Measurements from ENCODE around the gene SORT1. TPM values are rescaled to one million over a fixed set of nuclear protein-coding genes. Genes with fewer than 3 reads are reported as not detected.
"Not testable (repeated sequence)": the region's sequence is repeated elsewhere in the genome, so short reads cannot be mapped to it uniquely, and the experiment has no call there.

The SORT1 gene
- total and polyA plus RNA-seq, 12 donors: 32.8 to 235 (median 119) TPM

DNA sequence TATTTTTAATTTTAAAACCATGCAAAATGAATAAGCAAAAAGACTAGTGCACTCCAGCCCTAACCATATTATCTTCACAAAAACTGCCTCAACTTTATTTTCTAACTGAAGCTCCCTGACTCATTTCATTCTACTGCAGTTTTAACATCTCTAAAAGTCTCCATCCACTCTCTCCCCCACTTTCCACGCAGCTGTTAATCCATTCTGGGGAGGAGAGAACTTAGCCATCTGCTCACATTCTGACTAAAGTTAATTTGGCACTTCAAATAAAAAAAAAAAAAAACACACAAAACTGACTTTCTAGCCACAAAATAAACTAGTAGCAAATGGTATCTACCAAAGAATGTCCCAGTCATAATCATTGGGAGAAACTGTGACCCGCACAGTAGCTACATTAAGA is 85.5 kb downstream of the SORT1 start:
- Histone ChIP-seq H3K9me3 (no peaks in the 10 kb centered on the region), H3K27ac (no peak overlapping the region), H3K36me3 (peaks cover 0 to 87% (median 37%) of the 10 kb centered on the region in 9 donors), H3K4me3 (no peak overlapping the region), H3K4me1 (peaks cover 2 to 17% (median 10%) of the 10 kb centered on the region in 9 donors), H3K27me3 (no peaks in the 10 kb centered on the region)
- TF ChIP-seq, protein P1, sequence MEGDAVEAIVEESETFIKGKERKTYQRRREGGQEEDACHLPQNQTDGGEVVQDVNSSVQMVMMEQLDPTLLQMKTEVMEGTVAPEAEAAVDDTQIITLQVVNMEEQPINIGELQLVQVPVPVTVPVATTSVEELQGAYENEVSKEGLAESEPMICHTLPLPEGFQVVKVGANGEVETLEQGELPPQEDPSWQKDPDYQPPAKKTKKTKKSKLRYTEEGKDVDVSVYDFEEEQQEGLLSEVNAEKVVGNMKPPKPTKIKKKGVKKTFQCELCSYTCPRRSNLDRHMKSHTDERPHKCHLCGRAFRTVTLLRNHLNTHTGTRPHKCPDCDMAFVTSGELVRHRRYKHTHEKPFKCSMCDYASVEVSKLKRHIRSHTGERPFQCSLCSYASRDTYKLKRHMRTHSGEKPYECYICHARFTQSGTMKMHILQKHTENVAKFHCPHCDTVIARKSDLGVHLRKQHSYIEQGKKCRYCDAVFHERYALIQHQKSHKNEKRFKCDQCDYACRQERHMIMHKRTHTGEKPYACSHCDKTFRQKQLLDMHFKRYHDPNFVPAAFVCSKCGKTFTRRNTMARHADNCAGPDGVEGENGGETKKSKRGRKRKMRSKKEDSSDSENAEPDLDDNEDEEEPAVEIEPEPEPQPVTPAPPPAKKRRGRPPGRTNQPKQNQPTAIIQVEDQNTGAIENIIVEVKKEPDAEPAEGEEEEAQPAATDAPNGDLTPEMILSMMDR (IDR thresholded peaks at IDR 0.05): no peak
- intact Hi-C loops (cut with DNase I): loop anchor here in 1 of 10 donors (5.0 kb wide), 1 partner anchor 40 kb away; no protein-coding TSS in a partner anchor
- WGBS, 2 donors: 77 to 91% methylated on average over 2 of the region's 2 CpGs
- no peak for DNase-seq
- ATAC-seq: no peak

DNA sequence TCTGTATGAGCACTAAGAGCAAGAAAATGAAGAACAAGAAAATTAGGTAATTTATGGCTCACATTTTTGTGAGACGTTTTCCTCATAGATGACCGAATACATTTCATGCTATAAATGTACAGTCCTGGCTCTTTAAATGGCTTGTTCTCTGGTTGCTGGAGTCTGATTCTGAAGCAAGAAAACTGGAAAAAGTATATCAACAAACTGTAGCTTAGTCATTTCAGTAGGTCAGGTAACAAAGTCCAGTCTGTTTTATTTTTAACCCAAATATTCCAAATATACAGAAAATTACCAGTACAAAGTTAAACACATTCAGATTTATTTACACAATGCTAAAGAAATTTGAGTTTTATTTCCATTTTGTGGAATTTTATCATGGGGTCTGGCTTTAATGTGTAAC is 88.4 kb downstream of the SORT1 start:
- TF ChIP-seq, protein P1 (IDR thresholded peaks at IDR 0.05): no peak
- no peak overlapping the region for H3K4me3 ChIP-seq
- H3K9me3 ChIP-seq: no peaks in the 10 kb centered on the region
- H3K27ac ChIP-seq: no peak overlapping the region
- intact Hi-C loops (cut with DNase I): no loop called here
- peaks cover 0 to 58% (median 10%) of the 10 kb centered on the region in 9 donors for H3K36me3 ChIP-seq
- WGBS, 2 donors: 85 to 89% methylated on average over 2 of the region's 2 CpGs
- DNase-seq (no peak), ATAC-seq (no peak)
- no peaks in the 10 kb centered on the region for H3K27me3 ChIP-seq
- H3K4me1 ChIP-seq: peaks cover 9 to 44% (median 33%) of the 10 kb centered on the region in 9 donors

DNA sequence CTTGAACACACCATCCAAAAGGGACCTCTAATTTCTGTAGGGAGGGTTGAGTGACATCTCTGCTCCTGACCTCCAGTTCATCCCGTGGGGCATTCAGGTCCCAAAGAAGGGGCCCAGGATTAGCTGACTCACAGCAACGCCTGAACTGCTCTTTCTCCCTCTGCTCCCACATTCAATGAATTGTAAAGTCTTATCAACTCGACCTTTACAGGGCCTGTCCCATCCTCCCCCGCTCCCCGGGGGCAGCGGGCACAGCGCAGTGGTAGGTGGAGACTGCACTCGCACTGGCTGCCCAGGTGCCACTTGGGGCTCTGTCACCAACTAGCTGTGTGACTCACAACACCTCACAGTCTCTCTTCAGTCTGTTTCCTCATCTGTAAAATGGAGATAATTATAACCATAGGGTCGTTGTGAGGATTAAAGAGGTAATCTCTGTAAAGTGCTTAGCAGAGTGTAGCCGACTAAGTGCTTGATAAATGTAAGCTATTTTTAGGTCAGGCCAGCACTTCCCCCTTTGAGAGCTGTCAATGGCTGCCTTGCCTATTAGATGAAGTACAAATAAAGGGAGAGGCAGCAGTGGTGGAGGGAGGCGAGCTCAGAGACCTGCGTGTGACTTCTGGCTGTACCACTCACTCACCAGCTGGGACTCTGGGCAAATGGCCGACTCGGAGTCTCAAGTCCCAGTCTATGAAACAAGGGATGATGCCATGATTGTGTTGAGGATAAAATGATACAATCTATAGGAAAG is 90.3 kb downstream of the SORT1 start:
- Histone ChIP-seq H3K27ac (peak overlapping the region in 9 of 10 donors; percentile 4 to 72 (median 51)), H3K4me1 (peaks cover 9 to 54% (median 38%) of the 10 kb centered on the region in 9 donors), H3K27me3 (no peaks in the 10 kb centered on the region), H3K9me3 (no peaks in the 10 kb centered on the region), H3K36me3 (peaks cover 0 to 39% (median 6%) of the 10 kb centered on the region in 9 donors), H3K4me3 (no peak overlapping the region)
- TF ChIP-seq, protein P1 (IDR thresholded peaks at IDR 0.05): no peak
- DNase-seq (peak; percentile 27 to 52), ATAC-seq (peak; percentile 57 to 96 (median 78))
- 24 to 34% methylated on average over 14 of the region's 14 CpGs for WGBS, 2 donors
- intact Hi-C loops (cut with DNase I): loop anchor here in 1 of 10 donors (2.0 kb wide), 1 partner anchor 25 kb away; the partner anchor contains the start of gene PSRC1

DNA sequence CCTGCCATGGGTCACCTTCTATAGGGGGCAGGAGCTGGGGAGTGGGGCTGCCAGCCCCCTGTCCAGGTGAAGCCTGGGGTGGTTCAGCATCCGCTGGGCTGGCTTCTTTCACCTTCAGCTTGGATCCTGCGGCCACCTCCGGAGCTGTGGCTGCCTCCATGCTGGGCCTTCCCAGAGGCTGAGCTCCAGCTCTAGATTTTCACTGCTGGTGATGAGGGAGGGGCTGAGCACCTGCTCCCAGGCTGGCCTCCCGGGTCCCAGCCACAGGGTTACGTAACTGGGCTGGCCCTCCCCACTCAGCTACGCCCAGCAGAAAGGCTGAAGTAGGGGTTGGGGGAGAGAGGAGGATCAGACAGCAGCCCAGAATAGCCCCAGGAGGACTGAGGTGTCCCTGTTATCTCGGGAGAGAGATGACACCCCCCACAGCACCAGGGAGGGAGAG is 90.9 kb downstream of the SORT1 start, which contains the start of gene MYBPHL:
Gene MYBPHL (minus strand): TSS at position 180 of the 442 bp plus-strand sequence. CDS start 20 bp downstream, at position 160.
- intact Hi-C loops (cut with DNase I): loop anchor here in 1 of 10 donors (2.0 kb wide), 1 partner anchor 24 kb away; the partner anchor contains the start of gene PSRC1
- peaks cover 9 to 54% (median 38%) of the 10 kb centered on the region in 9 donors for H3K4me1 ChIP-seq
- ATAC-seq: peak in 6 of 8 donors; percentile 8 to 48 (median 21)
- no peaks in the 10 kb centered on the region for H3K9me3 ChIP-seq
- no peak for DNase-seq
- TF ChIP-seq, protein P1 (IDR thresholded peaks at IDR 0.05): no peak
- 56 to 66% methylated on average over 7 of the region's 7 CpGs for WGBS, 2 donors
- no peak within 1 kb of the TSS for H3K4me3 ChIP-seq
- peak within 1 kb of the TSS in 9 of 10 donors; percentile 4 to 72 (median 51) for H3K27ac ChIP-seq
- H3K27me3 ChIP-seq: no peaks in the 10 kb centered on the region
- peaks cover 0 to 33% (median 6%) of the 10 kb centered on the region in 9 donors for H3K36me3 ChIP-seq

DNA sequence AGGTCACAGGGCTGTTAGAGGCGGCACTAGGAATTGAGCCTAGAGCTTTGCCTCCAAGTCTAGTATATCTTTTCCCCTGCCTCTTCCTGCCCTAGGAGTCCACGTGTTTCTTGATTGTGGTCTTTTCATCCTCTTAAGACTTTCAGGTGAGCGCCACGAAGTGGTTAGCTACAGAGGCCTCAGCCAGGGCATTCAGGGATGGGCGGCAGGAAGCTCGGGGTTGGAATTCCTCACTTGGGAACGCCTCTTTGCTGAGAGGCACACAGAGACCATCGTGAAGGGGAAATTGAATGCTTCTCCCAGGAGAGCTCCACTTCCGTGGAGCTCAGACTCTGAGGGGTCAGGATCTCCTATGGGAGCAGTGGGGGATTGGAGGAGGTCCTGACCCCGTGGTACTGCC is 91.7 kb downstream of the SORT1 start:
- WGBS, 2 donors: 61 to 68% methylated on average over 10 of the region's 10 CpGs
- not testable (repeated sequence) for H3K4me3 ChIP-seq, H3K9me3 ChIP-seq, H3K27me3 ChIP-seq, DNase-seq
- H3K4me1 ChIP-seq: peaks cover 9 to 54% (median 38%) of the 10 kb centered on the region in 9 donors
- H3K36me3 ChIP-seq: peaks cover 0 to 24% (median 4%) of the 10 kb centered on the region in 9 donors
- intact Hi-C loops (cut with DNase I): loop anchor here in 1 of 10 donors (2.0 kb wide), 1 partner anchor 23 kb away; the partner anchor contains the start of gene PSRC1
- ATAC-seq: peak in 1 of 8 donors; percentile 5
- H3K27ac ChIP-seq: peak overlapping the region in 4 of 10 donors; percentile 20 to 65 (median 48)

All from heart right ventricle (tissue), 16 donors.